H1 (cell line): ENCODE measurements around the gene SMIM5. TPM values are rescaled to one million over a fixed set of nuclear protein-coding genes. Genes with fewer than 3 reads are reported as not detected.

Experiments used
- CTCF ChIA-PET: fragments of 300-600 bp; sonication (Branson Sonifier 250); formaldehyde crosslinking; loops from one replicate; lab custom pipeline; 2021; ENCODE audit not compliant: partially characterized antibody; lab: Charles Lee
- POLR2A ChIA-PET: fragments of 300-600 bp; sonication (Branson Sonifier 250); formaldehyde crosslinking; loops from one replicate; lab custom pipeline; 2021; ENCODE audit warnings: inconsistent platforms; ENCODE audit not compliant: partially characterized antibody; lab: Charles Lee
- DNase-seq, 2 experiments: peaks; one replicate each; pipeline versions ENCODE4 v3.0.0 to v3.0.0-alpha.2; 2010 to 2022; ENCODE audit warnings: low spot score in 2 of 2, low read depth in 1 of 2, mixed read lengths in 1 of 2
- FAIRE-seq: peaks from 2 replicates; lab custom pipeline; 2011; peaks lifted over from hg19 to GRCh38; lab: Jason Lieb, UNC
- H2AFZ ChIP-seq: 2 replicates; pipeline ENCODE4 v1.8.1; 2012; ENCODE audit warnings: low read length, inconsistent platforms
- H2AK5ac ChIP-seq: 2 replicates; pipeline ENCODE4 v1.6.1; 2013; ENCODE audit warnings: low read depth, low read length
- H2BK120ac ChIP-seq: replicated peaks from 2 replicates; pipeline ENCODE3; 2013; ENCODE audit warnings: low read depth, low read length, inconsistent platforms
- H2BK12ac ChIP-seq: 2 replicates; pipeline ENCODE4 v1.6.1; 2013; ENCODE audit warnings: low read depth, low read length
- H2BK15ac ChIP-seq: 2 replicates; pipeline ENCODE4 v1.6.1; 2013; ENCODE audit warnings: low read length
- H2BK20ac ChIP-seq: 2 replicates; pipeline ENCODE4 v1.6.1; 2013; ENCODE audit warnings: low read length
- H2BK5ac ChIP-seq: 2 replicates; pipeline ENCODE4 v1.6.1; 2013; ENCODE audit warnings: low read depth, low read length
- H3K14ac ChIP-seq: 2 replicates; pipeline ENCODE4 v1.6.1; 2013; ENCODE audit warnings: inconsistent platforms; ENCODE audit not compliant: insufficient read length
- H3K18ac ChIP-seq: 2 replicates; pipeline ENCODE4 v1.6.1; 2013; ENCODE audit warnings: low read length; ENCODE audit errors: extremely low read depth
- H3K23ac ChIP-seq: 2 replicates; pipeline ENCODE4 v1.6.1; 2013; ENCODE audit warnings: inconsistent platforms; ENCODE audit not compliant: insufficient read length
- H3K23me2 ChIP-seq: 2 replicates; pipeline ENCODE4 v1.6.1; 2013; ENCODE audit warnings: low read depth, low read length
- H3K27ac ChIP-seq: 2 replicates; pipeline ENCODE4 v1.6.1; 2011; ENCODE audit warnings: low read depth, low read length, inconsistent platforms
- H3K27me3 ChIP-seq, 4 experiments: replicated peaks in 1 of 4; 1 replicate in 1 of 4; 2 replicates in 3 of 4; pipeline versions ENCODE4 v1.6.1 to v1.8.1; 2011 to 2013; ENCODE audit warnings: low read length in 3 of 4, mild to moderate bottlenecking in 3 of 4, inconsistent platforms in 2 of 4, mixed read lengths in 2 of 4, moderate library complexity in 1 of 4; ENCODE audit not compliant: control insufficient read depth in 3 of 4, insufficient read depth in 3 of 4; ENCODE audit errors: extremely low read depth in 1 of 4
- H3K36me3 ChIP-seq, 4 experiments: 2 replicates each; pipeline versions ENCODE4 v1.6.1 to v1.8.1; 2011 to 2013; ENCODE audit warnings: mild to moderate bottlenecking in 4 of 4, low read length in 3 of 4, moderate library complexity in 2 of 4, control low read depth in 1 of 4, inconsistent platforms in 1 of 4; ENCODE audit not compliant: insufficient read depth in 4 of 4, control insufficient read depth in 2 of 4
- H3K4ac ChIP-seq: replicated peaks from 2 replicates; pipeline ENCODE3; 2013; ENCODE audit warnings: low read length, low read depth, mixed read lengths, inconsistent platforms; ENCODE audit not compliant: insufficient read length
- H3K4me1 ChIP-seq, 4 experiments: replicated peaks in 1 of 4; 1 replicate in 1 of 4; 2 replicates in 3 of 4; pipeline versions ENCODE4 v1.6.1 to v1.8.1; 2011 to 2013; ENCODE audit warnings: low read length in 3 of 4, inconsistent platforms in 2 of 4, mixed read lengths in 1 of 4; ENCODE audit not compliant: insufficient read depth in 4 of 4, control insufficient read depth in 3 of 4
- H3K4me2 ChIP-seq, 2 experiments: 2 replicates each; pipeline versions ENCODE4 v1.6.1 to v1.8.1; 2011 to 2013; ENCODE audit warnings: low read depth in 2 of 2, low read length in 2 of 2, control low read depth in 1 of 2, inconsistent platforms in 1 of 2, mild to moderate bottlenecking in 1 of 2; ENCODE audit not compliant: insufficient read depth in 1 of 2
- H3K4me3 ChIP-seq, 4 experiments: fragments of 200-600, 300-600 bp in 1 of 4; sonication (generic), shearing (Covaris generic), sonication (Bioruptor Twin) in 1 of 4; 2 replicates each; pipeline versions ENCODE4 v1.5.1 to v1.8.1; 2011 to 2016; ENCODE audit warnings: low read length in 4 of 4, low read depth in 3 of 4, control low read depth in 2 of 4, inconsistent platforms in 2 of 4, mild to moderate bottlenecking in 2 of 4, mixed read lengths in 1 of 4, moderate library complexity in 1 of 4; ENCODE audit not compliant: insufficient read depth in 2 of 4; ENCODE audit errors: extremely low read depth in 1 of 4
- H3K56ac ChIP-seq: replicated peaks from 2 replicates; pipeline ENCODE3; 2013; ENCODE audit warnings: low read depth, mild to moderate bottlenecking, mixed read lengths, low read length, inconsistent platforms; ENCODE audit not compliant: insufficient read length
- H3K79me1 ChIP-seq: 2 replicates; pipeline ENCODE4 v1.6.1; 2013; ENCODE audit warnings: low read depth, low read length, control low read depth
- H3K79me2 ChIP-seq, 2 experiments: 2 replicates each; pipeline versions ENCODE4 v1.6.1 to v1.8.1; 2012 to 2013; ENCODE audit warnings: low read length in 2 of 2, mild to moderate bottlenecking in 2 of 2, inconsistent platforms in 1 of 2; ENCODE audit not compliant: insufficient read depth in 2 of 2, control insufficient read depth in 1 of 2
- H3K9ac ChIP-seq, 4 experiments: replicated peaks in 1 of 4; 1 replicate in 1 of 4; 2 replicates in 3 of 4; pipeline versions ENCODE4 v1.6.1 to v1.8.1; 2011 to 2013; ENCODE audit warnings: low read depth in 3 of 4, low read length in 3 of 4, control low read depth in 2 of 4, mild to moderate bottlenecking in 2 of 4, moderate library complexity in 2 of 4, inconsistent platforms in 1 of 4; ENCODE audit errors: extremely low read depth in 1 of 4
- H3K9me3 ChIP-seq, 2 experiments: 2 replicates each; pipeline versions ENCODE4 v1.6.1 to v1.8.1; 2012 to 2013; ENCODE audit warnings: mild to moderate bottlenecking in 2 of 2, moderate library complexity in 2 of 2, control low read depth in 1 of 2, inconsistent platforms in 1 of 2, low read depth in 1 of 2, low read length in 1 of 2, mixed read lengths in 1 of 2; ENCODE audit not compliant: insufficient read depth in 2 of 2
- H4K20me1 ChIP-seq, 2 experiments: replicated peaks in 1 of 2; 2 replicates each; pipeline versions ENCODE3 to v1.8.1; 2011 to 2013; ENCODE audit warnings: inconsistent platforms in 2 of 2, low read length in 2 of 2, mild to moderate bottlenecking in 1 of 2; ENCODE audit not compliant: insufficient read depth in 2 of 2, control insufficient read depth in 1 of 2
- H4K5ac ChIP-seq: 2 replicates; pipeline ENCODE4 v1.6.1; 2013; ENCODE audit warnings: low read length, low read depth, mixed read lengths, inconsistent platforms; ENCODE audit not compliant: insufficient read length
- H4K8ac ChIP-seq: 2 replicates; pipeline ENCODE4 v1.8.0; 2013; ENCODE audit warnings: mild to moderate bottlenecking, moderate library complexity, low read length, inconsistent platforms; ENCODE audit not compliant: insufficient read depth; ENCODE audit errors: extremely low read depth
- H4K91ac ChIP-seq: replicated peaks from 2 replicates; pipeline ENCODE3; 2013; ENCODE audit warnings: low read length, mixed read lengths, inconsistent platforms; ENCODE audit not compliant: insufficient read length
- ATF2 ChIP-seq: IDR thresholded peaks from 2 replicates; pipeline ENCODE4 v1.6.1; 2012; ENCODE audit warnings: low read length, inconsistent platforms
- BCL11A ChIP-seq, 2 experiments: IDR thresholded peaks; one replicate each; pipeline ENCODE4 v1.6.1; 2011; ENCODE audit warnings: low read depth in 2 of 2, low read length in 2 of 2, mild to moderate bottlenecking in 2 of 2
- CHD1 ChIP-seq: IDR thresholded peaks from 2 replicates; pipeline ENCODE4 v1.6.1; 2012; ENCODE audit warnings: low read depth, low read length, improper control_type of control experiment
- CHD2 ChIP-seq: IDR thresholded peaks from 2 replicates; pipeline ENCODE4 v1.6.1; 2012; ENCODE audit warnings: low read length, improper control_type of control experiment
- CTBP2 ChIP-seq: IDR thresholded peaks from 2 replicates; pipeline ENCODE4 v1.7.0; 2011; ENCODE audit warnings: borderline replicate concordance, mild to moderate bottlenecking, moderate library complexity, mixed read lengths, low read length; ENCODE audit not compliant: insufficient read depth, insufficient read length
- EZH2 ChIP-seq: fragments of 200-600 bp; sonication (generic); IDR thresholded peaks from 2 replicates; pipeline ENCODE4 v1.7.1; 2012; ENCODE audit warnings: low read depth, mild to moderate bottlenecking, moderate library complexity, low read length, inconsistent platforms; ENCODE audit not compliant: severe bottlenecking
- FOSL1 ChIP-seq: IDR thresholded peaks from 2 replicates; pipeline ENCODE4 v1.6.1; 2011; ENCODE audit warnings: mild to moderate bottlenecking, low read depth, low read length, moderate library complexity; ENCODE audit not compliant: insufficient read depth
- GABPA ChIP-seq: IDR thresholded peaks from 2 replicates; pipeline ENCODE4 v1.6.1; 2011; ENCODE audit warnings: mild to moderate bottlenecking, low read length, moderate library complexity, borderline replicate concordance; ENCODE audit not compliant: insufficient read depth
- JUN ChIP-seq: IDR thresholded peaks from 2 replicates; pipeline ENCODE4 v1.6.1; 2011; ENCODE audit warnings: low read depth, mild to moderate bottlenecking, improper control_type of control experiment, low read length
- SP2 ChIP-seq: IDR thresholded peaks from 2 replicates; pipeline ENCODE4 v1.6.1; 2012; ENCODE audit warnings: mild to moderate bottlenecking, low read length, inconsistent platforms
- SP4 ChIP-seq: IDR thresholded peaks from 2 replicates; pipeline ENCODE4 v1.6.1; 2012; ENCODE audit warnings: low read length, inconsistent platforms
- WGBS, 2 experiments: shearing (Covaris generic) in 1 of 2; methylation state at CpG; one replicate each; pipeline versions ENCODE4 v1.1.6 to v1.1.7; 2013 to 2015; ENCODE audit warnings: low lambda C conversion rate in 2 of 2, mixed read lengths in 2 of 2, inconsistent platforms in 1 of 2, low coverage in 1 of 2, missing lambda C conversion rate in 1 of 2; ENCODE audit not compliant: insufficient replicate concordance in 2 of 2, insufficient coverage in 1 of 2, insufficient read length in 1 of 2; ENCODE audit errors: extremely low coverage in 1 of 2, missing lambda C conversion rate in 1 of 2; 5-methylcytosine and 5-hydroxymethylcytosine counted together
- polyA plus RNA-seq, 7 experiments: library from polyadenylated mRNA; depleted of rRNA in 3 of 7; stranded (reverse) in 5 of 7; unstranded in 2 of 7; fragments of >200 nt in 5 of 7; fragments of 200-250 nt in 2 of 7; gene quantifications; 1 replicate in 5 of 7; 2 replicates in 1 of 7; 4 replicates in 1 of 7; pipeline versions ENCODE4 v1.2.1 to v1.2.3, GENCODE V29; 2011 to 2013; ENCODE audit warnings: missing spikeins in 2 of 7, mixed read lengths in 2 of 7
- total RNA-seq: library from RNA; stranded (reverse); fragmentation: NEBNext Ultra II Directional; extraction: Animal tissue kit (Norgen Biotek cat#: 25700); gene quantifications from 2 replicates; pipeline ENCODE4 v1.2.1, GENCODE V29; 2021
- TF ChIP-seq, protein P1 (sequence below): IDR thresholded peaks from 2 replicates; pipeline ENCODE4 v1.6.1; 2011; ENCODE audit warnings: low read depth, mild to moderate bottlenecking, low read length; ENCODE audit not compliant: insufficient read depth

The SMIM5 gene
- total and polyA plus RNA-seq, 2 of the 8 experiments (the other 6 are each of a cell fraction or from before 2014, with no cell fraction given) = not detected

- Histone ChIP-seq H3K27me3 (no peaks in the 10 kb centered on the region; a peak in 1 of 7 replicates), H3K4ac (no peak overlapping the region), H3K23ac (no peak overlapping the region), H4K20me1 (peaks cover 0 to 1% of the 10 kb centered on the region in 2 experiments), H2BK5ac (no peak overlapping the region), H2BK20ac (no peak overlapping the region), H2AK5ac (no peak overlapping the region), H3K14ac (no peak overlapping the region), H3K4me2 (no peak overlapping the region), H3K79me1 (no peaks in the 10 kb centered on the region), H4K5ac (no peak overlapping the region), H3K18ac (no peak overlapping the region), H3K56ac (no peak overlapping the region), H4K91ac (no peak overlapping the region), H2BK120ac (no peak overlapping the region), H2AFZ (no peak overlapping the region), H3K4me3 (no peak overlapping the region), H3K9ac (no peak overlapping the region), H3K27ac (no peak overlapping the region), H3K4me1 (peaks cover 0 to 4% (median 1%) of the 10 kb centered on the region in 4 experiments; a peak in 4 of 7 replicates), H3K9me3 (no peaks in the 10 kb centered on the region), H4K8ac (no peak overlapping the region), H3K23me2 (no peaks in the 10 kb centered on the region), H3K36me3 (no peaks in the 10 kb centered on the region), H3K79me2 (no peaks in the 10 kb centered on the region), H2BK12ac (no peak overlapping the region), H2BK15ac (no peak overlapping the region)
- ChIA-PET POLR2A (interaction anchor here (0.9 to 1.6 kb wide), 4 partner anchors 12 to 39 kb away, joined by 3 to 4 read pairs (median 4); no protein-coding TSS in a partner anchor), CTCF (interaction anchor here (0.6 to 59.2 kb wide), 10 partner anchors 9 to 136 kb away, joined by 3 to 2200 read pairs (median 8); partner anchors contain the start of genes RECQL5, SAP30BP and SMIM5)
- no peak for DNase-seq
- 94% methylated on average over 16 of the region's 16 CpGs; no CpG with 5 or more reads in 1 of the 2 experiments for WGBS, 2 experiments
- FAIRE-seq = no peak
- TF ChIP-seq SP2 = no peak
- TF ChIP-seq, protein P1, sequence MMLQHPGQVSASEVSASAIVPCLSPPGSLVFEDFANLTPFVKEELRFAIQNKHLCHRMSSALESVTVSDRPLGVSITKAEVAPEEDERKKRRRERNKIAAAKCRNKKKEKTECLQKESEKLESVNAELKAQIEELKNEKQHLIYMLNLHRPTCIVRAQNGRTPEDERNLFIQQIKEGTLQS = no peak
- TF ChIP-seq ATF2 = no peak
- TF ChIP-seq CTBP2 = no peak
- no peak for TF ChIP-seq FOSL1
- no peak for TF ChIP-seq CHD1
- no peak for TF ChIP-seq CHD2
- TF ChIP-seq JUN = no peak
- TF ChIP-seq BCL11A (IDR thresholded peaks at IDR 0.05; ENCODE audit: low read depth in 2 of 2, low read length in 2 of 2) = no peak
- no peak for TF ChIP-seq EZH2
- TF ChIP-seq GABPA = no peak
- TF ChIP-seq SP4 = no peak
Observed at GRCh38 chr17:75617218-75617617, 16.0 kb upstream of the SMIM5 start.
